Duodenal mucosa (tissue), 2 donors: ENCODE results near the gene ZNF768.

Experiments used
- H3K27ac ChIP-seq: one replicate; pipeline ENCODE4 v1.7.0; 2013; ENCODE audit warnings: low read depth, low read length
- H3K27me3 ChIP-seq, 2 donors: one replicate each; pipeline ENCODE4 v1.7.0; 2013; ENCODE audit warnings: low read length in 2 of 2, control low read depth in 1 of 2; ENCODE audit not compliant: insufficient read depth in 2 of 2, control insufficient read depth in 1 of 2
- H3K36me3 ChIP-seq, 2 donors: one replicate each; pipeline ENCODE4 v1.7.0; 2013; ENCODE audit warnings: low read length in 2 of 2, control low read depth in 1 of 2; ENCODE audit not compliant: insufficient read depth in 2 of 2, control insufficient read depth in 1 of 2
- H3K4me1 ChIP-seq, 2 donors: one replicate each; pipeline ENCODE4 v1.7.0; 2013; ENCODE audit warnings: low read length in 2 of 2, control low read depth in 1 of 2; ENCODE audit not compliant: insufficient read depth in 2 of 2, control insufficient read depth in 1 of 2
- H3K4me3 ChIP-seq, 2 donors: one replicate each; pipeline ENCODE4 v1.7.0; 2013; ENCODE audit warnings: low read length in 2 of 2, low read depth in 1 of 2
- H3K9ac ChIP-seq, 2 donors: one replicate each; pipeline ENCODE4 v1.7.0; 2013; ENCODE audit warnings: low read length in 2 of 2, low read depth in 1 of 2
- H3K9me3 ChIP-seq, 2 donors: one replicate each; pipeline ENCODE4 v1.7.0; 2013; ENCODE audit warnings: low read length in 2 of 2, control low read depth in 1 of 2; ENCODE audit not compliant: control insufficient read depth in 1 of 2

ZNF768 gene

GRCh38 chr16:30503403-30504296, 22.7 kb downstream of the ZNF768 start:
- H3K9me3 ChIP-seq = no peaks in the 10 kb centered on the region
- no peak overlapping the region for H3K27ac ChIP-seq
- H3K9ac ChIP-seq = no peak overlapping the region
- H3K4me1 ChIP-seq = no peaks in the 10 kb centered on the region
- no peaks in the 10 kb centered on the region for H3K27me3 ChIP-seq
- H3K4me3 ChIP-seq = no peak overlapping the region
- H3K36me3 ChIP-seq = peaks cover 0 to 18% of the 10 kb centered on the region in 2 donors

GRCh38 chr16:30499284-30499683, 27.1 kb downstream of the ZNF768 start:
- no peaks in the 10 kb centered on the region for H3K9me3 ChIP-seq
- no peak overlapping the region for H3K4me3 ChIP-seq
- no peak overlapping the region for H3K27ac ChIP-seq
- no peaks in the 10 kb centered on the region for H3K27me3 ChIP-seq
- no peak overlapping the region for H3K9ac ChIP-seq
- H3K4me1 ChIP-seq = no peaks in the 10 kb centered on the region
- H3K36me3 ChIP-seq = peaks cover 0 to 17% of the 10 kb centered on the region in 2 donors

GRCh38 chr16:30494709-30495108, 31.7 kb downstream of the ZNF768 start:
- no peak overlapping the region for H3K4me3 ChIP-seq
- no peak overlapping the region for H3K9ac ChIP-seq
- peaks cover 0 to 18% of the 10 kb centered on the region in 2 donors for H3K36me3 ChIP-seq
- H3K27ac ChIP-seq = no peak overlapping the region
- no peaks in the 10 kb centered on the region for H3K9me3 ChIP-seq
- H3K4me1 ChIP-seq = peaks cover 0 to 4% of the 10 kb centered on the region in 2 donors
- H3K27me3 ChIP-seq = no peaks in the 10 kb centered on the region

GRCh38 chr16:30493941-30494488, 32.4 kb downstream of the ZNF768 start:
- H3K27ac ChIP-seq = no peak overlapping the region
- H3K9ac ChIP-seq = no peak overlapping the region
- H3K9me3 ChIP-seq = no peaks in the 10 kb centered on the region
- no peaks in the 10 kb centered on the region for H3K27me3 ChIP-seq
- H3K4me3 ChIP-seq = no peak overlapping the region
- H3K36me3 ChIP-seq = peaks cover 0 to 17% of the 10 kb centered on the region in 2 donors
- peaks cover 0 to 4% of the 10 kb centered on the region in 2 donors for H3K4me1 ChIP-seq

GRCh38 chr16:30491744-30492308, 34.5 kb downstream of the ZNF768 start:
- H3K4me1 ChIP-seq = peaks cover 0 to 4% of the 10 kb centered on the region in 2 donors
- no peaks in the 10 kb centered on the region for H3K9me3 ChIP-seq
- peaks cover 0 to 20% of the 10 kb centered on the region in 2 donors for H3K36me3 ChIP-seq
- no peak overlapping the region for H3K27ac ChIP-seq
- H3K9ac ChIP-seq = no peak overlapping the region
- no peak overlapping the region for H3K4me3 ChIP-seq
- no peaks in the 10 kb centered on the region for H3K27me3 ChIP-seq

GRCh38 chr16:30491229-30491628, 35.1 kb downstream of the ZNF768 start:
- Histone ChIP-seq H3K4me3 (no peak overlapping the region), H3K9me3 (no peaks in the 10 kb centered on the region), H3K27ac (no peak overlapping the region), H3K27me3 (no peaks in the 10 kb centered on the region), H3K36me3 (peaks cover 0 to 19% of the 10 kb centered on the region in 2 donors), H3K9ac (no peak overlapping the region), H3K4me1 (peaks cover 0 to 4% of the 10 kb centered on the region in 2 donors)

GRCh38 chr16:30490210-30490609, 36.2 kb downstream of the ZNF768 start:
- Histone ChIP-seq H3K27me3 (no peaks in the 10 kb centered on the region), H3K9me3 (no peaks in the 10 kb centered on the region), H3K4me1 (peaks cover 0 to 4% of the 10 kb centered on the region in 2 donors), H3K36me3 (peaks cover 0 to 18% of the 10 kb centered on the region in 2 donors), H3K27ac (no peak overlapping the region), H3K9ac (no peak overlapping the region), H3K4me3 (no peak overlapping the region)

GRCh38 chr16:30488764-30489605, 37.4 kb downstream of the ZNF768 start:
- Histone ChIP-seq H3K27ac (no peak overlapping the region), H3K36me3 (peaks cover 0 to 10% of the 10 kb centered on the region in 2 donors), H3K4me1 (peaks cover 0 to 4% of the 10 kb centered on the region in 2 donors), H3K27me3 (no peaks in the 10 kb centered on the region), H3K9ac (no peak overlapping the region), H3K9me3 (no peaks in the 10 kb centered on the region), H3K4me3 (no peak overlapping the region)

- H3K27me3 ChIP-seq = no peaks in the 10 kb centered on the region
- no peak overlapping the region for H3K4me3 ChIP-seq
- H3K27ac ChIP-seq = no peak overlapping the region
- no peaks in the 10 kb centered on the region for H3K4me1 ChIP-seq
- H3K9me3 ChIP-seq = no peaks in the 10 kb centered on the region
- no peak overlapping the region for H3K9ac ChIP-seq
- H3K36me3 ChIP-seq = peaks cover 0 to 13% of the 10 kb centered on the region in 2 donors
These were observed 40.4 kb downstream of the ZNF768 start for GRCh38 chr16:30485818-30486436.
